HEK293 (cell line): ENCODE data around the gene CMTM2.

Experiments
- CTCF ChIA-PET: fragments of 350-600 bp; formaldehyde crosslinking; extraction: SDS; loops from one replicate; lab custom pipeline; 2021; ENCODE audit warnings: antibody characterized with exemption; lab: Yijun Ruan, JAX
- POLR2A ChIA-PET: fragments of 300-600 bp; formaldehyde crosslinking; extraction: SDS; loops from one replicate; lab custom pipeline; 2020; ENCODE audit warnings: antibody characterized with exemption, inconsistent platforms; lab: Yijun Ruan, JAX
- H3K27ac ChIP-seq: fragments of 200-500 bp; sonication (Bioruptor generic); 2 replicates; pipeline ENCODE4 v1.5.1; 2014; ENCODE audit warnings: low read depth, low read length, control low read depth, inconsistent platforms; ENCODE audit errors: extremely low read depth
- H3K36me3 ChIP-seq, 2 experiments: fragments of 200-500 bp in 1 of 2; sonication (Bioruptor generic) in 1 of 2; 1 replicate in 1 of 2; 2 replicates in 1 of 2; pipeline ENCODE4 v1.5.1; 2014 to 2017; ENCODE audit warnings: inconsistent platforms in 2 of 2, low read length in 2 of 2; ENCODE audit not compliant: control insufficient read depth in 2 of 2, insufficient read depth in 1 of 2
- H3K4me1 ChIP-seq: fragments of 200-500 bp; sonication (Bioruptor generic); 2 replicates; pipeline ENCODE4 v1.5.1; 2014; ENCODE audit warnings: mild to moderate bottlenecking, low read length, inconsistent platforms; ENCODE audit not compliant: control insufficient read depth, insufficient read depth
- H3K4me3 ChIP-seq: 2 replicates; pipeline ENCODE4 v1.5.1; 2011; ENCODE audit warnings: low read depth, mild to moderate bottlenecking, control low read depth, low read length, moderate library complexity
- H3K9me3 ChIP-seq: fragments of 200-500 bp; sonication (Bioruptor generic); 2 replicates; pipeline ENCODE4 v1.5.1; 2014; ENCODE audit warnings: low read depth, low read length, inconsistent platforms; ENCODE audit not compliant: control insufficient read depth, insufficient read depth
- GLI2 ChIP-seq: fragments of 450-650 bp; formaldehyde crosslinking; IDR thresholded peaks from 2 replicates; pipeline ENCODE4; 2017; ENCODE audit warnings: missing biosample characterization, missing genetic modification characterization, low read depth, borderline replicate concordance
- HOXD13 ChIP-seq: sonication (generic); formaldehyde crosslinking; IDR thresholded peaks from 2 replicates; pipeline ENCODE4 v1.8.0; 2022; ENCODE audit warnings: missing genetic modification reagents, borderline replicate concordance
- IKZF3 ChIP-seq: fragments of 450-650 bp; IDR thresholded peaks from 2 replicates; pipeline ENCODE4 v1.5.0; 2018; ENCODE audit warnings: missing biosample characterization, mild to moderate bottlenecking, missing genetic modification characterization, moderate library complexity
- KLF1 ChIP-seq: fragments of 450-650 bp; formaldehyde crosslinking; IDR thresholded peaks from 2 replicates; pipeline ENCODE4 v1.5.1; 2016; ENCODE audit warnings: missing biosample characterization, missing genetic modification characterization
- MEIS1 ChIP-seq: sonication (generic); formaldehyde crosslinking; IDR thresholded peaks from 2 replicates; pipeline ENCODE4 v1.8.1; 2022; ENCODE audit warnings: missing genetic modification reagents, mild to moderate bottlenecking, borderline replicate concordance
- ZBTB1 ChIP-seq: fragments of 450-650 bp; formaldehyde crosslinking; IDR thresholded peaks from 2 replicates; pipeline ENCODE4 v1.5.1; 2016; ENCODE audit warnings: missing biosample characterization, missing genetic modification characterization
- ZBTB48 ChIP-seq: fragments of 450-650 bp; formaldehyde crosslinking; IDR thresholded peaks from 2 replicates; pipeline ENCODE4 v1.5.1; 2016; ENCODE audit warnings: missing biosample characterization, missing genetic modification characterization
- ZNF174 ChIP-seq: fragments of 450-650 bp; formaldehyde crosslinking; IDR thresholded peaks from 2 replicates; pipeline ENCODE4 v1.5.0; 2017; ENCODE audit warnings: missing biosample characterization, mild to moderate bottlenecking, missing genetic modification characterization
- ZNF2 ChIP-seq: fragments of 450-650 bp; formaldehyde crosslinking; IDR thresholded peaks from 2 replicates; pipeline ENCODE4 v1.5.1; 2016; ENCODE audit warnings: missing biosample characterization, missing genetic modification characterization
- ZNF239 ChIP-seq: fragments of 450-650 bp; formaldehyde crosslinking; IDR thresholded peaks from 2 replicates; pipeline ENCODE4 v1.5.1; 2016; ENCODE audit warnings: missing biosample characterization, missing genetic modification characterization
- ZNF24 ChIP-seq: fragments of 450-650 bp; formaldehyde crosslinking; IDR thresholded peaks from 2 replicates; pipeline ENCODE4 v1.5.1; 2016; ENCODE audit warnings: missing biosample characterization, missing genetic modification characterization
- ZNF354C ChIP-seq: fragments of 450-650 bp; formaldehyde crosslinking; IDR thresholded peaks from 2 replicates; pipeline ENCODE4 v1.5.1; 2016; ENCODE audit warnings: missing biosample characterization, missing genetic modification characterization, low read depth, borderline replicate concordance
- ZNF548 ChIP-seq: fragments of 450-650 bp; formaldehyde crosslinking; IDR thresholded peaks from 2 replicates; pipeline ENCODE4 v1.5.1; 2016; ENCODE audit warnings: missing biosample characterization, missing genetic modification characterization
- ZNF610 ChIP-seq: fragments of 450-650 bp; formaldehyde crosslinking; IDR thresholded peaks from 2 replicates; pipeline ENCODE4 v1.5.1; 2016; ENCODE audit warnings: missing biosample characterization, missing genetic modification characterization, borderline replicate concordance
- ZNF670 ChIP-seq: fragments of 450-650 bp; formaldehyde crosslinking; IDR thresholded peaks from 2 replicates; pipeline ENCODE4 v1.5.1; 2016; ENCODE audit warnings: missing biosample characterization, missing genetic modification characterization, low read depth
- ZNF785 ChIP-seq: fragments of 450-650 bp; formaldehyde crosslinking; IDR thresholded peaks from 2 replicates; pipeline ENCODE4 v1.5.1; 2016; ENCODE audit warnings: missing biosample characterization, missing genetic modification characterization
- ZNF837 ChIP-seq: fragments of 450-650 bp; formaldehyde crosslinking; IDR thresholded peaks from 2 replicates; pipeline ENCODE4 v1.5.1; 2016; ENCODE audit warnings: missing biosample characterization, missing genetic modification characterization
- ZSCAN16 ChIP-seq: fragments of 450-650 bp; formaldehyde crosslinking; IDR thresholded peaks from 2 replicates; pipeline ENCODE4 v1.5.1; 2016; ENCODE audit warnings: missing biosample characterization, missing genetic modification characterization
- ZXDB ChIP-seq: fragments of 450-650 bp; formaldehyde crosslinking; IDR thresholded peaks from 2 replicates; pipeline ENCODE4 v1.5.1; 2016; ENCODE audit warnings: missing biosample characterization, missing genetic modification characterization
- TF ChIP-seq, protein P1 (sequence below): fragments of 450-650 bp; formaldehyde crosslinking; IDR thresholded peaks from 2 replicates; pipeline ENCODE4 v1.5.1; 2017; ENCODE audit warnings: missing biosample characterization, mild to moderate bottlenecking, missing genetic modification characterization, moderate library complexity
- TF ChIP-seq, protein P2 (sequence below): fragments of 450-650 bp; formaldehyde crosslinking; IDR thresholded peaks from 2 replicates; pipeline ENCODE4 v1.5.1; 2017; ENCODE audit warnings: missing biosample characterization, missing genetic modification characterization
- TF ChIP-seq, protein P3 (sequence below): fragments of 450-650 bp; formaldehyde crosslinking; IDR thresholded peaks from 2 replicates; pipeline ENCODE4 v1.5.1; 2016; ENCODE audit warnings: missing biosample characterization, missing genetic modification characterization
- TF ChIP-seq, protein P4 (sequence below): fragments of 450-650 bp; formaldehyde crosslinking; conservative IDR thresholded peaks from 2 replicates; pipeline ENCODE4 v1.5.1; 2016; ENCODE audit warnings: low read depth, missing biosample characterization, missing genetic modification characterization

The CMTM2 gene

DNA sequence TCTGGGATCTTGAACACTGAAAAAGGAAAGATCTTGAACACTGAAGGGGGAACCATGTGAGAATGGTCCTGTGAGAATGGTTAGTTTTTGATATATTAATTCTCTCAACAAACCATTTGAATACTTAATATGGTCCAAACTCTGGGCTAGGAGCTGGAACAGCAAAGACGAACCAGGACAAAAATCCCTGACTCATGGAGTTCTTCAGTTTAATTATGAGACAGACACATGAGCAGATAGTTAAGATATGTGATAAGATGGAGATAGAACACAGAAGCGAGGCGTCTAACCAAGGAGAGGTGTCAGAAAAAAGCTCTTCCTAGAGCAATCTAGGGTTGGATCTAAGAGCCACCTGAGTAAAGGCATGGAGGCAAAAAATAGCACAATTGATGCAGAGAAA lies 25.2 kb upstream of the CMTM2 start (continued):
- TF ChIP-seq ZNF785 (tag by site-specific recombination) (no peak), ZNF174 (tag by site-specific recombination) (no peak), GLI2 (tag by site-specific recombination) (no peak), ZNF239 (tag by site-specific recombination) (no peak), ZBTB1 (tag by site-specific recombination) (no peak), ZSCAN16 (tag by site-specific recombination) (no peak), ZBTB48 (no peak), ZNF354C (no peak), ZNF610 (tag by site-specific recombination) (no peak), ZNF548 (tag by site-specific recombination) (no peak)
- TF ChIP-seq, all 188 proteins: peak for 0

DNA sequence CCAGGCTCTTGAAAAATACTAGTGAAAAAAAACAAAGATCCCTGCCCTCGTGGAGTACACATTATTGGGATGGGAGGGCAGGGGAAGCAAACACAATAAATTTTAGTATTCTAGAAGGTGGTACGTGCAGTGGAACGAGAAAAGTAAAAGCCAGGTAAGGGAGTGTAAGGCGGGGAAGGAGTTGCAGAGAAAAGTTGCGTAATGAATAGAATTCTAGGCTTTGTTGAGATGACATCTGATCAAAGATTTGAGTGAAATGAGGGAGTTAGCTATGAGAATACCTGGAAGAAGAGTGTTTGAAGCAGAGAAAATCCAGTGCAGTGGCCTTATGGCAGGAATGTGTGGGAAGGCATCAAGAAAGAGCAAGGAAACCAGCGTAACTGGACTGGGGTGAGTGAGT lies 24.8 kb upstream of the CMTM2 start:
- Histone ChIP-seq H3K27ac (no peak overlapping the region), H3K36me3 (peaks cover 0 to 30% of the 10 kb centered on the region in 2 experiments; a peak in 1 of 3 replicates)
- TF ChIP-seq ZNF837 (tag by site-specific recombination) = no peak
- no peak for TF ChIP-seq IKZF3 (tag by site-specific recombination)
- no peak for TF ChIP-seq ZNF670
- no peak for TF ChIP-seq ZNF24 (tag by site-specific recombination)
- no peak for TF ChIP-seq ZNF2
- TF ChIP-seq, protein P1, sequence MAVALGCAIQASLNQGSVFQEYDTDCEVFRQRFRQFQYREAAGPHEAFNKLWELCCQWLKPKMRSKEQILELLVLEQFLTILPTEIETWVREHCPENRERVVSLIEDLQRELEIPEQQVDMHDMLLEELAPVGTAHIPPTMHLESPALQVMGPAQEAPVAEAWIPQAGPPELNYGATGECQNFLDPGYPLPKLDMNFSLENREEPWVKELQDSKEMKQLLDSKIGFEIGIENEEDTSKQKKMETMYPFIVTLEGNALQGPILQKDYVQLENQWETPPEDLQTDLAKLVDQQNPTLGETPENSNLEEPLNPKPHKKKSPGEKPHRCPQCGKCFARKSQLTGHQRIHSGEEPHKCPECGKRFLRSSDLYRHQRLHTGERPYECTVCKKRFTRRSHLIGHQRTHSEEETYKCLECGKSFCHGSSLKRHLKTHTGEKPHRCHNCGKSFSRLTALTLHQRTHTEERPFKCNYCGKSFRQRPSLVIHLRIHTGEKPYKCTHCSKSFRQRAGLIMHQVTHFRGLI (tag by site-specific recombination) = no peak
- TF ChIP-seq HOXD13 (CRISPR knock-in tag) = no peak
- TF ChIP-seq, protein P2, sequence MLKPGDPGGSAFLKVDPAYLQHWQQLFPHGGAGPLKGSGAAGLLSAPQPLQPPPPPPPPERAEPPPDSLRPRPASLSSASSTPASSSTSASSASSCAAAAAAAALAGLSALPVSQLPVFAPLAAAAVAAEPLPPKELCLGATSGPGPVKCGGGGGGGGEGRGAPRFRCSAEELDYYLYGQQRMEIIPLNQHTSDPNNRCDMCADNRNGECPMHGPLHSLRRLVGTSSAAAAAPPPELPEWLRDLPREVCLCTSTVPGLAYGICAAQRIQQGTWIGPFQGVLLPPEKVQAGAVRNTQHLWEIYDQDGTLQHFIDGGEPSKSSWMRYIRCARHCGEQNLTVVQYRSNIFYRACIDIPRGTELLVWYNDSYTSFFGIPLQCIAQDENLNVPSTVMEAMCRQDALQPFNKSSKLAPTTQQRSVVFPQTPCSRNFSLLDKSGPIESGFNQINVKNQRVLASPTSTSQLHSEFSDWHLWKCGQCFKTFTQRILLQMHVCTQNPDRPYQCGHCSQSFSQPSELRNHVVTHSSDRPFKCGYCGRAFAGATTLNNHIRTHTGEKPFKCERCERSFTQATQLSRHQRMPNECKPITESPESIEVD = no peak
- TF ChIP-seq, protein P3, sequence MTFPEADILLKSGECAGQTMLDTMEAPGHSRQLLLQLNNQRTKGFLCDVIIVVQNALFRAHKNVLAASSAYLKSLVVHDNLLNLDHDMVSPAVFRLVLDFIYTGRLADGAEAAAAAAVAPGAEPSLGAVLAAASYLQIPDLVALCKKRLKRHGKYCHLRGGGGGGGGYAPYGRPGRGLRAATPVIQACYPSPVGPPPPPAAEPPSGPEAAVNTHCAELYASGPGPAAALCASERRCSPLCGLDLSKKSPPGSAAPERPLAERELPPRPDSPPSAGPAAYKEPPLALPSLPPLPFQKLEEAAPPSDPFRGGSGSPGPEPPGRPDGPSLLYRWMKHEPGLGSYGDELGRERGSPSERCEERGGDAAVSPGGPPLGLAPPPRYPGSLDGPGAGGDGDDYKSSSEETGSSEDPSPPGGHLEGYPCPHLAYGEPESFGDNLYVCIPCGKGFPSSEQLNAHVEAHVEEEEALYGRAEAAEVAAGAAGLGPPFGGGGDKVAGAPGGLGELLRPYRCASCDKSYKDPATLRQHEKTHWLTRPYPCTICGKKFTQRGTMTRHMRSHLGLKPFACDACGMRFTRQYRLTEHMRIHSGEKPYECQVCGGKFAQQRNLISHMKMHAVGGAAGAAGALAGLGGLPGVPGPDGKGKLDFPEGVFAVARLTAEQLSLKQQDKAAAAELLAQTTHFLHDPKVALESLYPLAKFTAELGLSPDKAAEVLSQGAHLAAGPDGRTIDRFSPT (tag by site-specific recombination) = no peak
- no peak for TF ChIP-seq MEIS1 (CRISPR knock-in tag)
- TF ChIP-seq GLI2 (tag by site-specific recombination) = no peak
- TF ChIP-seq ZXDB (tag by site-specific recombination) = no peak
- TF ChIP-seq KLF1 (tag by site-specific recombination) = no peak
- TF ChIP-seq, protein P4, sequence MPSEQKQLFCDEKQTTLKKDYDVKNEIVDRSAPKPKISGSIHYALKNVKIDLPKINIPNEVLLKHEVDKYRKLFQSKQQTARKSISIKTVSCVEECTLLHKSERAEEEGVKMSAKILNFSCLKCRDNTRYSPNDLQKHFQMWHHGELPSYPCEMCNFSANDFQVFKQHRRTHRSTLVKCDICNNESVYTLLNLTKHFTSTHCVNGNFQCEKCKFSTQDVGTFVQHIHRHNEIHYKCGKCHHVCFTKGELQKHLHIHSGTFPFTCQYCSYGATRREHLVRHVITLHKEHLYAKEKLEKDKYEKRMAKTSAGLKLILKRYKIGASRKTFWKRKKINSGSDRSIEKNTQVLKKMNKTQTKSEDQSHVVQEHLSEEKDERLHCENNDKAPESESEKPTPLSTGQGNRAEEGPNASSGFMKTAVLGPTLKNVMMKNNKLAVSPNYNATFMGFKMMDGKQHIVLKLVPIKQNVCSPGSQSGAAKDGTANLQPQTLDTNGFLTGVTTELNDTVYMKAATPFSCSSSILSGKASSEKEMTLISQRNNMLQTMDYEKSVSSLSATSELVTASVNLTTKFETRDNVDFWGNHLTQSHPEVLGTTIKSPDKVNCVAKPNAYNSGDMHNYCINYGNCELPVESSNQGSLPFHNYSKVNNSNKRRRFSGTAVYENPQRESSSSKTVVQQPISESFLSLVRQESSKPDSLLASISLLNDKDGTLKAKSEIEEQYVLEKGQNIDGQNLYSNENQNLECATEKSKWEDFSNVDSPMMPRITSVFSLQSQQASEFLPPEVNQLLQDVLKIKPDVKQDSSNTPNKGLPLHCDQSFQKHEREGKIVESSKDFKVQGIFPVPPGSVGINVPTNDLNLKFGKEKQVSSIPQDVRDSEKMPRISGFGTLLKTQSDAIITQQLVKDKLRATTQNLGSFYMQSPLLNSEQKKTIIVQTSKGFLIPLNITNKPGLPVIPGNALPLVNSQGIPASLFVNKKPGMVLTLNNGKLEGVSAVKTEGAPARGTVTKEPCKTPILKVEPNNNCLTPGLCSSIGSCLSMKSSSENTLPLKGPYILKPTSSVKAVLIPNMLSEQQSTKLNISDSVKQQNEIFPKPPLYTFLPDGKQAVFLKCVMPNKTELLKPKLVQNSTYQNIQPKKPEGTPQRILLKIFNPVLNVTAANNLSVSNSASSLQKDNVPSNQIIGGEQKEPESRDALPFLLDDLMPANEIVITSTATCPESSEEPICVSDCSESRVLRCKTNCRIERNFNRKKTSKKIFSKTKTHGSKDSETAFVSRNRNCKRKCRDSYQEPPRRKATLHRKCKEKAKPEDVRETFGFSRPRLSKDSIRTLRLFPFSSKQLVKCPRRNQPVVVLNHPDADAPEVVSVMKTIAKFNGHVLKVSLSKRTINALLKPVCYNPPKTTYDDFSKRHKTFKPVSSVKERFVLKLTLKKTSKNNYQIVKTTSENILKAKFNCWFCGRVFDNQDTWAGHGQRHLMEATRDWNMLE = no peak
- TF ChIP-seq, all 188 proteins: peak for 0
- no peaks in the 10 kb centered on the region for H3K4me1 ChIP-seq
- H3K9me3 ChIP-seq = no peaks in the 10 kb centered on the region
- ChIA-PET CTCF (no interaction called here), POLR2A (no interaction called here)
- H3K4me3 ChIP-seq = no peak overlapping the region
